ENCODE measurements around the gene USH2A.

GRCh38 chr1:215860833-215861232 is 562.4 kb downstream of the USH2A start:
- TF ChIP-seq, protein P1, sequence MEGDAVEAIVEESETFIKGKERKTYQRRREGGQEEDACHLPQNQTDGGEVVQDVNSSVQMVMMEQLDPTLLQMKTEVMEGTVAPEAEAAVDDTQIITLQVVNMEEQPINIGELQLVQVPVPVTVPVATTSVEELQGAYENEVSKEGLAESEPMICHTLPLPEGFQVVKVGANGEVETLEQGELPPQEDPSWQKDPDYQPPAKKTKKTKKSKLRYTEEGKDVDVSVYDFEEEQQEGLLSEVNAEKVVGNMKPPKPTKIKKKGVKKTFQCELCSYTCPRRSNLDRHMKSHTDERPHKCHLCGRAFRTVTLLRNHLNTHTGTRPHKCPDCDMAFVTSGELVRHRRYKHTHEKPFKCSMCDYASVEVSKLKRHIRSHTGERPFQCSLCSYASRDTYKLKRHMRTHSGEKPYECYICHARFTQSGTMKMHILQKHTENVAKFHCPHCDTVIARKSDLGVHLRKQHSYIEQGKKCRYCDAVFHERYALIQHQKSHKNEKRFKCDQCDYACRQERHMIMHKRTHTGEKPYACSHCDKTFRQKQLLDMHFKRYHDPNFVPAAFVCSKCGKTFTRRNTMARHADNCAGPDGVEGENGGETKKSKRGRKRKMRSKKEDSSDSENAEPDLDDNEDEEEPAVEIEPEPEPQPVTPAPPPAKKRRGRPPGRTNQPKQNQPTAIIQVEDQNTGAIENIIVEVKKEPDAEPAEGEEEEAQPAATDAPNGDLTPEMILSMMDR (IDR thresholded peaks at IDR 0.05): no peak
- TF ChIP-seq POLR2AphosphoS5 (IDR thresholded peaks at IDR 0.05; ENCODE audit: low read depth, low read length) (no peak), SIN3A (IDR thresholded peaks at IDR 0.05; ENCODE audit: borderline replicate concordance, low read depth, low read length) (no peak)
